Immature natural killer cell (primary cell): Measurements from ENCODE around the gene FAM163A. TPM values are rescaled to one million over a fixed set of nuclear protein-coding genes. Genes with fewer than 3 reads are reported as not detected.

Experiments
- DNase-seq, 3 donors: peaks; one replicate each; pipeline ENCODE4 v3.0.0; 2022; ENCODE audit warnings: mixed read lengths in 1 of 3
- H3K27ac Mint-ChIP-seq, 6 donors: one replicate each; pipeline ENCODE4 v1.8.0; 2020; ENCODE audit warnings: mixed read lengths in 6 of 6, mild to moderate bottlenecking in 5 of 6, inconsistent platforms in 4 of 6, moderate library complexity in 3 of 6
- H3K27me3 Mint-ChIP-seq, 3 donors: one replicate each; pipeline ENCODE4 v1.8.0; 2020 to 2021; ENCODE audit warnings: low read depth in 3 of 3, mild to moderate bottlenecking in 3 of 3, mixed read lengths in 3 of 3, moderate library complexity in 3 of 3, inconsistent platforms in 1 of 3
- H3K36me3 Mint-ChIP-seq, 3 donors: one replicate each; pipeline ENCODE4 v1.8.0; 2020; ENCODE audit warnings: mixed read lengths in 3 of 3, inconsistent platforms in 2 of 3, mild to moderate bottlenecking in 2 of 3
- H3K4me1 Mint-ChIP-seq, 2 donors: one replicate each; pipeline ENCODE4 v1.8.0; 2020; ENCODE audit warnings: inconsistent platforms in 2 of 2, mild to moderate bottlenecking in 2 of 2, mixed read lengths in 2 of 2, moderate library complexity in 1 of 2
- H3K4me3 Mint-ChIP-seq, 5 donors: one replicate each; pipeline ENCODE4 v1.8.0; 2020; ENCODE audit warnings: mild to moderate bottlenecking in 5 of 5, mixed read lengths in 5 of 5, inconsistent platforms in 3 of 5, moderate library complexity in 3 of 5
- H3K9me3 Mint-ChIP-seq, 6 donors: one replicate each; pipeline ENCODE4 v1.8.0; 2020; ENCODE audit warnings: mild to moderate bottlenecking in 6 of 6, mixed read lengths in 6 of 6, inconsistent platforms in 4 of 6, moderate library complexity in 3 of 6
- polyA plus RNA-seq, 3 donors: library from polyadenylated mRNA; unstranded; fragments of 300-500 nt; fragmentation: Illumina TruSeq; gene quantifications; one replicate each; pipeline ENCODE4 v1.2.3, GENCODE V29; 2021

Gene FAM163A
- polyA plus RNA-seq, 3 donors from 2014 or later = not detected

GRCh38 chr1:179742291-179742690 is 800 bp upstream of the FAM163A start:
- peak overlapping the region in 1 of 5 donors; percentile 27 for H3K4me3 Mint-ChIP-seq
- peaks cover 0 to 1% (median 0%) of the 10 kb centered on the region in 6 donors for H3K9me3 Mint-ChIP-seq
- peaks cover 0 to 2% of the 10 kb centered on the region in 2 donors for H3K4me1 Mint-ChIP-seq
- DNase-seq = no peak
- H3K27ac Mint-ChIP-seq = no peak overlapping the region
- H3K27me3 Mint-ChIP-seq = peaks cover 18 to 24% (median 19%) of the 10 kb centered on the region in 3 donors
- no peaks in the 10 kb centered on the region for H3K36me3 Mint-ChIP-seq

DNA sequence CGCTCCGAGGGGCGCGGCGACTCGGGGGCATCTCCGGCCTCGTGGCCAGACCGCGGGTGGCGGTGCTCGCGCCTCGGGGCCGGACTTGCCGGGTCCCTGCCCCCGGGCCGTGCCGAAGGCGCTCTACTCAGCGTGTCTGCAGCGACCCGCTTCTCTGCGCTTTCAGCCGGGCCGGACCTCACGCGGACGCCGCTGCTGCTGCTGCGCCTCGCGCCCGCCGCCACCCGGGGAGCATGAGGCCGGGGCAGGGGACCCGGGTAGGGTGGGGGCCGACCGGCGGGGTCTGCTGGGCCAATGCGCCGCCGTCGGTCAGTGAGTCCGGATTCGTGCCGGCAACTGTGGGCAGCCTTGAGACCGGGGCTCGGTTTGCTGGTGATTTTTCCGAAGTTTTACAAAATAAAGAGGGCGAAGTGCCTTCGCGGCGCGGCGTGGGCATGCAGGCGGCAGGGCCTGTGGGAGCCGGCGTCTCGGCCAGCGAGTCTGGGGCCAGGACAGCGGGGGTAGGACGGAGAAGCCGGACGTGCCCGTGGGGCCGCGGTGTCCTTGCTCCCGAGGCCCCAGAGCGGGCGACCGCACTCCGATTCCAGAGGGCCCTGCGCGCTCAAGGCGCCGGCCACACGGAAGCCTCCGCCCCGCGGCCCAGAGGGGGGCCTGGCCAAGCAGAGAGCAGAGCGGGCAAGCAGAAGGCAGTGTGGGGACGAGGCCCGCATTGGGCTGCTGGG is 749 bp downstream of the FAM163A start:
- Mint-ChIP-seq H3K9me3 (peaks cover 0 to under 1% (median 0%) of the 10 kb centered on the region in 6 donors), H3K27me3 (peaks cover 19 to 21% (median 19%) of the 10 kb centered on the region in 3 donors), H3K4me1 (peaks cover 0 to 2% of the 10 kb centered on the region in 2 donors), H3K36me3 (no peaks in the 10 kb centered on the region), H3K4me3 (no peak overlapping the region), H3K27ac (no peak overlapping the region)
- no peak for DNase-seq

DNA sequence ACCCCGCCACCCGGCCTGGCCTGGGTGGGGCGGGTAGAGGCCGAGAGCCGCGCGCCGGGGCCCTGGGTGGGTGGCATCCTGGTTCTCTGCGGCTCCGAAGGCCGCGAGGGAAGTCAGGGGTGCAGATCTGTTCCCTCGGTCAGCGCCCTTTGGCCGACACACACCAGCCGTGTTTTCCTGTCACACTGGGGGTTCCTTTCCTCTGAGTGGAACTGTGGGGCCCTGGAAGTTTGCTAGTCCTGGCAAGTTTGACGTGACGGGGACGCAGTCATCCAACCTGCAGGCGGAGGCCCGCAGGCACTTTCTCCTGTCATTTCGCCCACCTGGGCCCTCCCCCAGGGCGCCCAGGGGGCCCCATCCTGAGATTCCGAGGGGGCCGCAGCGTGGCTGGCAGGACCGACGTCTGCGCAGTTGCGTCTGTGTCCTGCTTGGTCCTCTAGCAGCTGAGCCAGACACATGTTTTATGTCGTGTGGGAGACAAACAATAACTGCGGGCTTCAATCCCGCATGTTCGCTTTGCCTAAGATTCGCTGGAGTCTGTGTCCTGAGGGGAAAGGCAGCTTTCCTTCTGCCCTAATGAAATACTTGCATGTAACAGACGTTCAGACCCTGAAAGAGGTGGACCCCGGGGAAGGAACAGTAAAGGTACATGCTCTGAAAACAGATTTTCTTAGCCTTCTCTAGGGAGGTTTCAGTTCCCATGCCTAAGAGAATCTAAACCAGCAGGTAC is 1.5 kb downstream of the FAM163A start:
- H3K4me1 Mint-ChIP-seq = peaks cover 0 to 2% of the 10 kb centered on the region in 2 donors
- H3K4me3 Mint-ChIP-seq = no peak overlapping the region
- H3K27me3 Mint-ChIP-seq = peaks cover 17 to 24% (median 19%) of the 10 kb centered on the region in 3 donors
- H3K9me3 Mint-ChIP-seq = no peaks in the 10 kb centered on the region
- no peaks in the 10 kb centered on the region for H3K36me3 Mint-ChIP-seq
- no peak for DNase-seq
- no peak overlapping the region for H3K27ac Mint-ChIP-seq

- H3K4me3 Mint-ChIP-seq = no peak overlapping the region
- H3K36me3 Mint-ChIP-seq = no peaks in the 10 kb centered on the region
- H3K9me3 Mint-ChIP-seq = no peaks in the 10 kb centered on the region
- DNase-seq = no peak
- H3K27ac Mint-ChIP-seq = no peak overlapping the region
- peaks cover 0 to 2% of the 10 kb centered on the region in 2 donors for H3K4me1 Mint-ChIP-seq
- peaks cover 19 to 24% (median 20%) of the 10 kb centered on the region in 3 donors for H3K27me3 Mint-ChIP-seq
These were observed 2.1 kb downstream of the FAM163A start for GRCh38 chr1:179745131-179745611.

DNA sequence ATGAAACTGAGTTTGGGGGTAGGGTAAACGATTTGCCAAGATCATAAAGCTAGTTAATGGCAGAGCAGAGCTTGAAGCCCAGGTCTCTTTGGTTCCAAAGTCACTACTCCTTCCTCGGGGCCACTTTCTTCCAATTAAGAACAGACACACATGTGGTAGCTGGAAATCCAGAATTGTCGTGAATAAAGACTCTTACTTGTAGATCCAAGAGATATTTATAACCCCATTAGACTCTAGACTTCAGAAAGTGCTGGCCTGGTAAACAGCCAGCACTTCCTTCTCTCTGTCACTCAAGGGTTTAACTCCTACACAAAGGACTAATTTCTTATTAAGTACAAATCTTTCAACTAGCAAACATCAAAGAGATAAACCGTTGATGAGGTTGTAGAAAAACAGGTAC is 2.7 kb downstream of the FAM163A start:
- H3K4me1 Mint-ChIP-seq = peaks cover 0 to 2% of the 10 kb centered on the region in 2 donors
- H3K36me3 Mint-ChIP-seq = no peaks in the 10 kb centered on the region
- H3K4me3 Mint-ChIP-seq = no peak overlapping the region
- H3K27me3 Mint-ChIP-seq = peaks cover 16 to 23% (median 19%) of the 10 kb centered on the region in 3 donors
- no peak for DNase-seq
- no peaks in the 10 kb centered on the region for H3K9me3 Mint-ChIP-seq
- no peak overlapping the region for H3K27ac Mint-ChIP-seq

DNA sequence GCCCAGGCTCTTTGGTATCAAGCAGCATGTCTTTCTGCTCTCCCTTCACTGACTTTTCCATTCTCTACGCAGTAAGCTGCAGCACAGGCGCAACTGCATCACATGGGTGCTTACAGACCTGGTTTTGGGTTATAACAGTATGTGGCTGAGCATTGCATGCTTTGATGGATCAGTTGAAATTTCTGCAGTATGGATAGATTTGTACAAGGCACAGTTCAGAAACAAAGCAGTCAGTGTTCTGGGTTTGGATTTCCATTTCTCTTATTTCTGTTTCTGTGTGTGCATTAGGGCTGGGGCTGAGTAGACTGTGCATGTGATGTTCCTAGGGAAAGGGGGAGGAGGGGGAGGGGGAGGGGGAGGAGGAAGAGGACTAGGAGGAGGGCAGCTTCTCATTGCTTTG is 4.5 kb downstream of the FAM163A start:
- no peak overlapping the region for H3K4me3 Mint-ChIP-seq
- peaks cover 0 to 4% (median 0%) of the 10 kb centered on the region in 3 donors for H3K36me3 Mint-ChIP-seq
- DNase-seq = no peak
- H3K9me3 Mint-ChIP-seq = peaks cover 0 to 5% (median 0%) of the 10 kb centered on the region in 6 donors
- H3K27ac Mint-ChIP-seq = no peak overlapping the region
- peaks cover 5 to 20% (median 9%) of the 10 kb centered on the region in 3 donors for H3K27me3 Mint-ChIP-seq
- H3K4me1 Mint-ChIP-seq = no peaks in the 10 kb centered on the region

GRCh38 chr1:179748772-179749171 is 5.7 kb downstream of the FAM163A start:
- peaks cover 0 to 7% (median 0%) of the 10 kb centered on the region in 6 donors for H3K9me3 Mint-ChIP-seq
- H3K4me3 Mint-ChIP-seq = no peak overlapping the region
- H3K4me1 Mint-ChIP-seq = no peaks in the 10 kb centered on the region
- peaks cover 2 to 20% (median 8%) of the 10 kb centered on the region in 3 donors for H3K27me3 Mint-ChIP-seq
- H3K36me3 Mint-ChIP-seq = peaks cover 0 to 4% (median 0%) of the 10 kb centered on the region in 3 donors
- no peak for DNase-seq
- no peak overlapping the region for H3K27ac Mint-ChIP-seq

GRCh38 chr1:179750630-179751029 is 7.5 kb downstream of the FAM163A start:
- Mint-ChIP-seq H3K36me3 (peaks cover 0 to 4% (median 0%) of the 10 kb centered on the region in 3 donors), H3K27me3 (peaks cover 0 to 13% (median 8%) of the 10 kb centered on the region in 3 donors), H3K27ac (no peak overlapping the region), H3K4me1 (no peaks in the 10 kb centered on the region), H3K9me3 (peaks cover 0 to 7% (median 0%) of the 10 kb centered on the region in 6 donors), H3K4me3 (no peak overlapping the region)
- DNase-seq = no peak

DNA sequence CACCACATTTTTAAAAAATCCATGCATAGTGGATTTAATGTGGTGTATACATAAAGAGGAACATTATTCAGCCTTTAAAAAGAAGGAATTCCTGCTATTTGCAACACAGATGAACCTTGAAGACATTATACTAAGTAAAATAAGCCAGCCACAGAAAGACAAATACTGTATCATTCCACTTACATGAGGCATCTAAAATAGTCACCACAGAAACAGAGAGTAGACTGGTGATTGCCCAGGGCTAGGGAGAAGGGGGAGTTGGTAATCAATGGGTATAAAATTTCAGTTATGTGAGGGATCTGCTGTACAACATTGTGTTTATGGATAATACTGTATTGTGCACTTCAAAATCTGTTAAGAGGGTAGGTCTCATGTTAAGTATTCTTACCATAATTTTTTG is 10.0 kb downstream of the FAM163A start:
- no peak for DNase-seq
- Mint-ChIP-seq H3K27me3 (peaks cover 0 to 11% (median 7%) of the 10 kb centered on the region in 3 donors), H3K4me3 (no peak overlapping the region)

DNA sequence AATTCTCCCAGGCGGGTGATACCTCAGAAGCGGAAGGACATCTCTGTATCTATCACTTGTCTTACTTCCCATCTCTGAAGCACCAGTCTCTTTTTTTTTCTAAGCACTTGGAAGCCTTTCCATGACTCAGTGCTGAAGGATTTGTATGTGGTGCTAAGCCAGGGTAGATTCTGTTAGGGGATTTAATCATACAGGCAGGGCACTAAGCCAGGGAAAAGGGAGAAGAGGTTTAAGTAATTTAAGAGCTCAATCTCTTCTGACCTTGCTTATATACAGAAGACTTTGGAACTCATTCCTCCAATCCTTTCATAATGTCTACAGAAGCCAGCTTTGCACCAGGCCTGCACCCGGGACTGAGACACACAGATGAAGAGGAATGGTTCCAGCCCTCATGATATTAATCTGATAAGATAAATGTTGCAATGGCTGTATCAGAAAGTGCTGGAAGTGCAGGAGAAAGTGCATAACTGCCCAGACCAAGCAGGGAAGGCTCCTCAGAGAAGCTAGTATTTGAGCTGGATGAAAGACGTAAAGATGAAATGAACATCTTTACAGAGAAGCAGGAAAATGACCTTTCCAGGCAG is 11.0 kb downstream of the FAM163A start:
- Mint-ChIP-seq H3K4me3 (no peak overlapping the region), H3K4me1 (no peaks in the 10 kb centered on the region), H3K9me3 (peaks cover 0 to 7% (median 0%) of the 10 kb centered on the region in 6 donors), H3K36me3 (peaks cover 0 to 4% (median 0%) of the 10 kb centered on the region in 3 donors), H3K27ac (no peak overlapping the region), H3K27me3 (peaks cover 4 to 7% (median 7%) of the 10 kb centered on the region in 3 donors)
- DNase-seq = no peak

More for the DNA sequence above, 10.0 kb downstream of the FAM163A start:
- H3K27ac Mint-ChIP-seq = no peak overlapping the region
- H3K36me3 Mint-ChIP-seq = peaks cover 0 to 4% (median 0%) of the 10 kb centered on the region in 3 donors
- H3K4me1 Mint-ChIP-seq = no peaks in the 10 kb centered on the region
- peaks cover 0 to 7% (median 0%) of the 10 kb centered on the region in 6 donors for H3K9me3 Mint-ChIP-seq

DNA sequence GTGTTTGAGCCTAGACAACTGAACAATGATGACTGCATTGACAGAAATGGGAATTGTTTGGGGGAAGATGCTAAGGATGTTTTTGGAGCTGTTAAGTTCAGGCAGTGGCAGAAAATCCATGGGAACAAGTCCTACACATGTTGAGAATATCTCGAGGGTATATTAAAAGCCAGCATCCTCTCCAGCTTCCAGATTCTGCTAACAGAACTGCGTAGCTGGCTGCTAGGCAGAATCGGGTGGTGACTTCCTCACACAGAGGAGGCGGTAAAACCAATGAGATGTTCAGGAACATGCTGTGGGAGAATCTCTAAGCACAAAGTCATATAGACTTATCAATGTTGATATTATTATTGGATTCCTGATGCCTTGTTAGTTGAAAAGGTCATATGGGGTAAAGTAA is 14.8 kb downstream of the FAM163A start:
- Mint-ChIP-seq H3K9me3 (peaks cover 0 to 2% (median 0%) of the 10 kb centered on the region in 6 donors), H3K4me3 (no peak overlapping the region), H3K27me3 (peaks cover 4 to 6% (median 5%) of the 10 kb centered on the region in 3 donors), H3K36me3 (no peaks in the 10 kb centered on the region), H3K27ac (no peak overlapping the region), H3K4me1 (no peaks in the 10 kb centered on the region)
- DNase-seq = no peak

DNA sequence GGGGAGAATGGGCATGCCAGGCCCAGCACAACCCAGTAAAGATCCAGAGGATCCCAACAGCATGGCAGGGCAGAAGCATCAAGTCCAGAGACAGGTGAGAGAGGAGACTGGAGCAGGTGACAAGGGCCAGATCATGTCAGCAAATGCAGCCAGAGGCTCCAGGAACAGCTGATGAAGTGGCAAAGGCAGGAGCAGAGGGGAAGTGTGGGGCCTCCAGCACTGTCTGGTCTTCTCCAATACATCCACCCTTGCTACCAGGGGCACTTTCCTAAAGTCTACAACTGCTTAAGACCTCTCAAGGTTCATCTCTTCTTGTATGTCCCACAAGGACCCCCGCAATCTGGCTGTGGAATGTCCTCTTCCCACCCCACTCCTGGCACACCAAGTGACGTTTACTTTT is 17.4 kb downstream of the FAM163A start:
- DNase-seq = no peak
- H3K4me3 Mint-ChIP-seq = no peak overlapping the region
- peaks cover 3 to 7% (median 6%) of the 10 kb centered on the region in 3 donors for H3K27me3 Mint-ChIP-seq
- H3K9me3 Mint-ChIP-seq = no peaks in the 10 kb centered on the region
- H3K36me3 Mint-ChIP-seq = no peaks in the 10 kb centered on the region
- H3K4me1 Mint-ChIP-seq = no peaks in the 10 kb centered on the region
- no peak overlapping the region for H3K27ac Mint-ChIP-seq

DNA sequence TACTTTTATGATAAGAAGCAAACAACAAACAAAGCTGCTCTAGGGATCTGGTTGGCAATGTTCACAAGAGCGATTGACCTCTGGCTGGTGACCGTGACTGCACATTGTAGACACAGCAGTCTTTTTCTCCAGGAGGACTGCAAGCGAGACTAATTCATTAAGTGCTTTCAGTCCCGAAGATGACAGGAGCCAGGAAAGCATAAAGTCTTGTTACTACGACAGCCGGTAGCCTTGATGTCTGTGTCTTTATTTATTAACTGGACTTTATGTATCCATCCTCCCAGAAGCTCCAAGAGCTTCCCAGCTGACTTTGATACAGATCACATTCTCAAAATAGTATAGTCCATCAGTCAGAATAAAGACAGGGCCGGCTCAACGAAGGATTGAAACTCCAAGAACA is 18.2 kb downstream of the FAM163A start:
- no peak for DNase-seq
- H3K9me3 Mint-ChIP-seq = no peaks in the 10 kb centered on the region
- H3K27ac Mint-ChIP-seq = no peak overlapping the region
- H3K4me3 Mint-ChIP-seq = no peak overlapping the region
- peaks cover 4 to 7% (median 6%) of the 10 kb centered on the region in 3 donors for H3K27me3 Mint-ChIP-seq
- H3K4me1 Mint-ChIP-seq = no peaks in the 10 kb centered on the region
- H3K36me3 Mint-ChIP-seq = no peaks in the 10 kb centered on the region
